Hematopoietic multipotent progenitor cell treated with erythropoietin and hydrocortisone succinate and interleukin-3 and kit ligand, for 4 days (in vitro differentiated cells): ENCODE measurements around the gene ADAP1.
"Not testable (repeated sequence)": the region's sequence is repeated elsewhere in the genome, so short reads cannot be mapped to it uniquely, and the experiment has no call there.

Source experiments
- DNase-seq: peaks from one replicate; pipeline ENCODE4 v3.0.0-alpha.2; 2015

ADAP1 gene

DNA sequence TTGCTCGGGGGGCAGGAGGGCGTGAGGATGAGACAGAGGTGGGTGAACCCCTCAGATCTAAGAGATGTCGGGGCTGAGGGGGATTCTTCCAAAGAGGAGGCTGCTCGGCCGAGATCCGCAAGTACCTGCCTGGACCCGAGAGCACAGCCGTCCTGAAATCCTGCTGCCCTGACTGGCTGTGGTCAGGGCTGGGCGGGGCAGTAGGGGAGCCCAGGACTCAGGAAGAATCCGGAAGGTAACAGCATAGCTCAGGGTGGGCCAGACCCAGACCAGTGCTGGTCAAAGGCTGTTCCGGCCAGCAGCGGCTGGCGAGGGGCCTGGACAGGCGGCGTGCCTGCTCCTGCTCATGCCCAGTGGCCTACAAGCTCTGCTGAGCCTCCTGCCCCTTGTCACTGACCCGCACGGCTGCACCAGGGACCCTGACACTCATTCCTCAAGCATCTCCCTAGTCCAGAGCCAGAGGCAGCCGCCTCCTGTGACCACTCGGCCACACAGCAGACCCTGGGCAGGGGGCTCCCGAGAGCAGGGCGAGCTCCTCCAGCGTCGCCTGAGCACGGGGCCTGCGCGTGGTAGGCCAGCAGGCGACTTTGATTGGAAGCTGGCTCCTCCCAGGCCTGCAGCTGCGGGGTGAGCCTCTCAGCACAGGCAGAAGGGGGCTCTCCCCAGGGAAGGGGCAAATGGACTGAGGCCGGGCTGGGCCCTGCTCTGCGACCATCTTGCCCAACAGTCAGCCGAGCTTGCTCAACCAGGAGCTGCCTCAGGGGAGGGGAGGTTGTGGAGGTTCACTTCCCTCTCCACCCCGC lies 3.1 kb upstream of the ADAP1 start:
- DNase-seq, result peak; percentile 72

DNA sequence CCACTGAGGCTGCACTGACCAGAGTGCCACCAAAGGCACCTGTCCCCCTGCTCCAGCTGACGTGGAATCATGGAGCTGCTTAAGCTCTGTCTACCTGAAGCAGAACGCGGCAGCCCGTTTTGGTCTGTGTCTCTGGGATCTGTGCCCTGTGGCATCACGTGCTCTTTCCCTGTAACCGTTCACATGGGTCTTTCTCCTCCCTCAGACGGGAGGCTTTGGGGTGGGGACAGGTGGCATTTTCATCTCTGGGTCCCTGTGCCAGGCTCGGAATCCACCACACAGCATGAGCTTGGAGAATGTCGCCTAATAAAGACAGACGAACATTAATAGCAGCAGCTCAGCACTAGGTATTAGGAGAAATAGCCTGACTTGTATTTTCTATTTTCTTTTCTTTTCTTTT lies 1.6 kb upstream of the ADAP1 start:
- DNase-seq, result no peak

DNA sequence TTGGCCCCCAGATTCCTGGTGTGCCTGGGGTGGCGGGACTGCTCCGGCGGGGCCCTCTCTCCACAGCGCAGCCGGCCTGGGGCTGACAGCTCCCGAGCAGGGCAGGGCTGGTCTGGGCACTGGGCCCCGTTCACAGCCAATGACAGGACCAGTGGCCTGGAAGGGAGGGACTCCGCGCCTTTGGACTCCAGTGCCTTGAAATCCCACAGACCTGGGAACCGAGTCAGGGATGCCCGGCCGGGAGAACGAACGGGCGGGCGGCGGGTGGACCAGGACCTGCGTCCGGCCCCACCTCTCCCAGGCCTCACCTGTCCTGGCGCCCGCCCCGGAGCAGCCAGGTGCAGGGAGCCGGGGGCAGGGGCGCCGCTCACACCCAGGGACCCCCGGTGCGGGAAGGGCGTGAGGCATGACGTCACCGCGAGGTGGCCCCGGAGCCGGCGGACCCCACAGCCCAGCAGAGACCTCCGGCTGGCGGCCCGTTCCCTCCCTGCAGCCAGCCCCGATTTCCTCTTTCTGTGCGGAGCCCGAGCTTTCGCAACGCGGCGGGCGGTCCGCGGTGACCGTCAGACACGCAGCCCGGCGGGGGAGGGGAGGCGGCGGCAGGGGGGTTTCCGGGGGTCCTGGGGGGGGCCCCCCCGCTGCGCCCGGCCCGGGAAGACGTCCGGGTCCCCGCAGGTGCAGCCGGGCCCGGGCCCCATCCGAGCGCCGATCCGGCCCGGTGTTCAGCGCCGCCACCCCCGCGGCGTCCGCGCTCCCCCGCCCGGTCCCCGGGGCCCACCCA lies 743 bp downstream of the ADAP1 start:
- peak; percentile 76 for DNase-seq

- DNase-seq, result no peak
Observed at GRCh38 chr7:952548-953441, 1.7 kb downstream of the ADAP1 start.

- DNase-seq, result no peak
Observed at GRCh38 chr7:951881-952547, 2.5 kb downstream of the ADAP1 start.

- DNase-seq, result no peak
Observed at GRCh38 chr7:949021-949934, 5.2 kb downstream of the ADAP1 start.

DNA sequence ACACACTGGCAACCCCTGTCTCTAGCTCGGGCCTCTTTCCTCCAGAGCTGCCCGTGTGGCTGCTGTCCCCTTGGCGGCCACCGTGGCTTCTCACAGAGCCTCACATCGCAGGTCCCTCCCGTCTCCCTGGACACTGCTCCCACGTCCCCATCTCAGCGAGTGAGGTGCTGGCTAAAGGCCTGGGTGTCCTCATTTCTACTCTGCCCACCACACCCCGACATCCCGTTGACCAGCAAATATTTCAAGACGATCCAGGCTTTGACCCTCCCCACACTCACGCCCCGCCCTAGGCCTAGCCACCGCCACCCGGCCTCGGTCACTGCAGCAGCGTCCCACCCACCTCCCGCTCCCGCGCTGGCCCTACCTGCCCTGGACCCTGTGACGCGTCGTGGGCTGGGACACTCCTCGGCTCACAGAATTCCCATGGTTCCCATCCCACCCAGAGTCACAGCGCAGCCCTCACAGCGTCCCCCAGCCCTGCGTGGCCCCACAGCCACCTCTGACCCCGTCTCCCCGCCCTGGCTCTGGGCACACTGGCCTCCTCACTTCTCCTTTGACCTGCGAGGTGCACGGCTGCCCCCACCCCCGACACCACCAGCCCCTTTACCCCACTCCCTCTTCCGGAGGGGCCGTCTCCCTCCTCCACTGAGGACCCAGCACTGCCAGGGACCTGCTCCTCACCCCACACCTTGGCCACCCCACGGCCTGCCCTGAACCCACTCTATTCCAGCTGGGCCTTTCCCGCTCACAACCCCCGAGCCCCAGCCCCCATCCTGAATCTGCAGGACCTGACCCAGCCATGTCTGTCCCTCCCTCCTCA lies 6.9 kb downstream of the ADAP1 start:
- no peak for DNase-seq

DNA sequence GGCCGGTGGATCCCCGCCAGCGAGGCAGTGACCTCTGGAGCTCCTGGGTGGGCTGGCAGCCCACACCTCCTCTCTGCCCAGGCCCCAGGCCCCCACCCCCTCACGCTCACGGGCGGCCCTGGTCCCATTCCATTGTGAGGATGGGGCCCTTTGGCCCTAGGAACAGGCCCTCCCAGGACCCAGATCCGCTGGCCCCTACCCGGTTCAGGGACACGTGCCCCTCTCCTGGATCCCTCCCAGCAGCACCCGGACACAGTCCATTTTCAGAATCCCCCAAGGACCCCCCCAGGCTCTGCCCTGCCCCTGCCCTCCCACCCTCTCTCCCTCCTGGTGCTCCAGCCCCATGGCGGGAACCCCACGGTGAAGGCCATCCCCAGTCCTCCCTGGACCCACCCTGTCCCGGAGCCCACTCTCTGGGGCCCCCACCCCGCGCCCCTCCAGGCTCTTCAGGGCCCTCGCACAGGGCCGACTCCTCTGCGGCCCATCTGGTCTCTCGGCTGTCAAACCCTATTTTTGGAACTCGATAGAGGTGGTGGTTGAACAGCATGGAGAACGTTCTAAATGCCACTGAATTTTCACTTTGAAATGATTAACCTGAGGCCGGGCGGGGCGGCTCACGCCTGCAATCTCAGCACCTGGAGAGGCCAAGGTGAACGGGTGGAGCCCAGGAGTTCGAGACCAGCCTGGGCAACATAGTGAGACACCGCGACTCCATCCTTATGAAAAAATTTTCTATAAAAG lies 8.1 kb downstream of the ADAP1 start:
- no peak for DNase-seq

DNA sequence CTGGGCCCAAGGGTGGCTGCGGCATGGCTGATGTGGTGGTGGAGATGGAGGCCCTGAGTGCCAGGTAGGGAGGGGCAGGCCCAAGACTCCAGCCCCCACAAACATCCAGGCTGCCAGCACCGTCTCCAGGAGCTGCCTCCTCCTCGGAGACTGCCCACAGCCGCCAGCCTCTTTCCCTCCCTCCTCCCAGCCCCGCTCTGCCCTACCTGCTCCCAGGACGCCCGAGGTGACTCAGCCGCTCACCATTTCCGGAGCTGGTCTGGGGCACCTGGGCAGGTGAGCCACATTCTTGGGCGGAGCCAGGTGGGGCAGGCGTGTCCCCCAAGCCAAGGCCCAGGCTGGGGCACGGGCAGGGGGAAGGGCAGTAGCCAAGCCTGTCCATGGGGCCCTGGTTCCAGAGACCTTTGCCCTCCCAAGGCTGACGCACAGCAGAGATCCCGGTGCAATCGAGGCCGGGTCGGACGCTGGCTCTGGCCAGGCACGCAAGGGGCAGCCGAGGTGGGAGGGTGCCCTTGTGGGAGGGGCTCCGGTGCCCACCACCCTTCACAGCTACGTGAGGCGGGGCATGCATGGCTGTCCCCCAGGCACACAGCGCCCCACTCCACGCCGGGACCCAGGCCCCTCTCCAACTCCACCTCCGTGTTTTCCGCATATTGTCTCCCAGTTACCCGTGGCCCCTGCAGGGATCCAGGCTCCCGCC lies 8.8 kb downstream of the ADAP1 start:
- DNase-seq, result no peak

DNA sequence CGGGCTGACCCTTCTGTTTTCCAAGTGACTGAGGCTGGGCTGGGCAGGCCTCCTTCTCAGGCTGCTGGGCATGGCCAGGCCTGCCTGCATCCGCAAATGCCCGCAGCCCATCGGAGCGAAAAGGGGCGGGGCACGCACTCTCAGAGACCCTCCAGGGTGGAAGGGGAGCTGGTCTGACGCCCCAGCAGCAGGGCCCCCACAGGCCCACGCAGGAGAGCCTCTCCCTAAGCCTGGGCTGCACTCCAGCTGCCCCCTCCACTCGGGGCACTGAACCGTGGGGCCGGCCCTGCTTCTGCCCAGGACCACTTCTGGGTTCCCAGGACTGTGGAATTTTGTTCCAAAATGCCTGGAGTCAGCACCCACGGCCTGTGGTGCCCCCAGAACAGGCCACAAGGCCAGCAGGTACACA lies 9.3 kb downstream of the ADAP1 start:
- no peak for DNase-seq

DNA sequence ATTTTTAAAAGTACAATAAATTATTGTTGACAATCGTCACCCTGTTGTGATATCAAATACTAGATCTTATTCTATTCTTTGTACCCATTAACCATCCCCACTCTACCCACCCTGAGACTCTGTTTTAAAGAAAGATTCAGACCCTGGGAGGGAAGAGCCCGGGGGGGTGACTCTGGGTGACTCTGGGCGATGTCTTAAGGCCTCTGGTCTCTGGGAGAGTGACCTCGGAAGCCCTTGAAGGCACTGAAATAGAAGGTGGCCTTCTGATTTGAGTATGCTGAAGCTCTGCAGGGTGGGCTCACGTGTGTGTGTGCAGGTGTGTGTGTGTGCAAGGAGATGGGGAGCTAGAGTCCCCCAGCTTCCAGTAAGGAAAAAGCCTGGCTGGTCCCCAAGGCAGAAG lies 9.7 kb downstream of the ADAP1 start:
- no peak for DNase-seq

DNA sequence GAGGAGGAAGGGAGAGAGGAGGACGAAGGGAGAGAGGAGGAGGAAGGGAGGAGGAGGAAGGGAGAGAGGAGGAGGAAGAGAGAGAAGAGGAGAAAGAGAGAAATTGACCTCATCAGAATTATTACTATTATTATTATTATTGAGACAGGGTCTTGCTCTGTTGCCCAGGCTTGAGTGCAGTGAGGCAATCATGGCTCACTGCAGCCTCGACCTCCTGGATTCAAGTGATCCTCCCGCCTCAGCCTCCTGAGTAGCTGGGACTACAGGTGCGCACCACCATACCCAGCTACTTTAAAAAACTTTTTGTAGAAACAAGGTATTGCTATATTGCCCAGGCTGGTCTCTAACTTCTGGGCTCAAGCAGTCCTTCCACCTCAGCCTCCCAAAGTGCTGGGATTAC lies 10.7 kb downstream of the ADAP1 start:
- DNase-seq, result not testable (repeated sequence)

- no peak for DNase-seq
Observed at GRCh38 chr7:940599-941408, 13.7 kb downstream of the ADAP1 start.

DNA sequence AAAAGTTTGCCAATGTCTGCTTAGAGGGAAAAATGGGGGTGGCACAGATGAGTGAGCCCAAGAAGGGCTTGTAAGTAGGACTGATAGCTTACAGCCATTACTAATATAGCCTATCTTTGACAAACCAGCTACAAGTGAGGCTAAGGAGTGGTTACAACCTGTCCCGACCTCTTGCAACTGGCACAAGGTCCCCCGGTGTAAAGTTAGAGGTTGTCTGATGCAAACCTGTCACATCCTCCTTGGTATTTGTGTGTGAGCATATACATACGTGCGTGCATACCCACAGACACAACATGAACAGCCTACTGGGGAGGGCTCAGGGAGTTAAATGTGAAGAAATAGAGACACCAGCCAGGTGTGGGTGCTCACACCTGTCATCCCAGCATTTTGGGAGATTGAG lies 14.6 kb downstream of the ADAP1 start:
- no peak for DNase-seq

DNA sequence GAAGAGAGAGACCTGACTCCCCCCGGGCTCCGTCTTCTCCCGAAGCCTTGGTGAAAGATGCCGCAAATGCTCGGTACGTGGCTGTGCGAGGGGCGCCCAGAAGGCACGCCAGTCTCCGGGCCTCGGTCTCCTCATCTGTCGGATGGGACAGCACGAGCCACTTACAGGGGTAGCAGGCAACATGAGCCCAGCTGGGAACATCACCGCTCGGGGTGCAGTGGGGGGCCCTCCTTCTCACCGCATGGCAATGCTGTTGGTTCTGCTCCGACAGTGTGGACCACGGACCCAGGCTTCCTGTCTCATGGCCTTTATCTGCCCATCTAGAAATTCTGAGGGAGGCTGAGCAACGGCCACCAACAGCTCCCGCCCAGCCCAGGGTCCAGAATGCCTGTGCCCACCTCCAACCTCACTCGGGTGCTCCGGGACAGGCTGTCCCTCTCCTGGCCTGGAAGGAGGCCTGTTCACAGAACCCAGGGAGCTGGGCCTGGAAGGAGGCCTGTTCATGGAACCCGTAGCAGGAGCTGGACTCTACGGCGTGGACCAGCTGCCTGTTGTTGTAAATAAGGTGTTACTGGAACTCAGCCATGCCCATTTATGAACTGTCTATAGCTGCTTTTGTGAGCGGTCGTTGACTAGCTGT lies 15.8 kb downstream of the ADAP1 start:
- DNase-seq, result no peak

GRCh38 chr7:937856-938484 lies 16.5 kb downstream of the ADAP1 start:
- DNase-seq, result no peak

DNA sequence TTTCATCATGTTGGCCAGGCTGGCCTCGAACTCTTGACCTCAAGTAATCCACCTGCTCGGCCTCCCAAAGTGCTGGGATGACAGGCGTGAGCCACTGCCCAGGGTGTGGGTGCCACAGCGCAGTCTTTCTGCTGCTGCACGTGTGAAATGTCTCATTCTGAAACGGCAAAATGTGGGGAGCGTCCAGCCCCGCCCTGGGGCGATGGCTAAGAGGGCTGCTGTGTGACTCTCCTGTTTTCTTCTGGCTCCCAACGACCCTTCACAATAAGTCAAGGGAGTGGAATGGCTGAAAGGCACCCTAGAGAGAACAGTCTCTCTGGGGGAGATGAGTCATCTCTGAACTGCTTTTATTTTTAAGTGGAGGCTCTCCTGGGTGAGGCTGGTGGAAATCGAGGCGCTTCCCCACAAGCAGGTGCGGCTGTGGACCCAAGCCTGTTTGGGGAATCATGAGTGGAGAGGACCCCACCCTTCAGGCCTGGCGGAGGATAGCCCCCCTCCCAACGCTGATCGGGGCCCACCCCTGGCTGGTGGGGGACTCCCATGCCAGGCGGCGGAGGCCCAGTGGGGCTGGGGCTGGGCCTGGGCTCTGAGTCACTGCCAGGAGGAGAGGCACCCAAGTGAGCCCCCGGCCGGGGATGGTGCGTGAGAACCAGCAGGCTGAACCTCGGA lies 18.0 kb downstream of the ADAP1 start:
- no peak for DNase-seq
